GM12878 (cell line): Measurements from ENCODE around the gene CCDC14. TPM values are rescaled to one million over a fixed set of nuclear protein-coding genes. Genes with fewer than 3 reads are reported as not detected.
"Not testable (repeated sequence)": the region's sequence is repeated elsewhere in the genome, so short reads cannot be mapped to it uniquely, and the experiment has no call there.

Source experiments
- ATAC-seq: fragments of 200-7000 bp; cut with Tn5 transposase; 3 replicates; pipeline ENCODE4 v1.9.1; 2020; ENCODE audit warnings: mild to moderate bottlenecking, moderate library complexity
- BruUV-seq: library from RNA; stranded (reverse); fragments of 400-500 nt; replicated peaks from 2 replicates; lab custom pipeline; 2021; lab: Mats Ljungman, UMichigan
- CTCF ChIA-PET: fragments of 300-600 bp; sonication (Branson Sonifier 250); formaldehyde crosslinking; extraction: SDS; loops from one replicate; lab custom pipeline; 2021; ENCODE audit warnings: inconsistent platforms; lab: Yijun Ruan, JAX
- POLR2A ChIA-PET: fragments of 350-600 bp; formaldehyde crosslinking; extraction: SDS; loops from one replicate; lab custom pipeline; 2021; ENCODE audit warnings: inconsistent platforms; lab: Charles Lee
- RAD21 ChIA-PET: fragments of 300-600 bp; sonication (Branson Sonifier 250); formaldehyde crosslinking; loops from one replicate; lab custom pipeline; 2023; ENCODE audit warnings: antibody characterized with exemption; ENCODE audit not compliant: unreplicated experiment; lab: Charles Lee
- SMC1A ChIA-PET: fragments of 300-600 bp; sonication (Branson Sonifier 250); formaldehyde crosslinking; loops from one replicate; lab custom pipeline; 2023; ENCODE audit not compliant: unreplicated experiment, uncharacterized antibody; lab: Charles Lee
- DNase-seq: peaks from one replicate; pipeline ENCODE4 v3.0.0-alpha.2; 2011; ENCODE audit warnings: low read depth, low spot score
- FAIRE-seq: peaks from 3 replicates; lab custom pipeline; 2011; peaks lifted over from hg19 to GRCh38; lab: Jason Lieb, UNC
- H2AFZ ChIP-seq: 2 replicates; pipeline ENCODE4 v1.6.0; 2011; ENCODE audit warnings: low read depth, low read length, control low read depth; ENCODE audit not compliant: control insufficient read depth
- H3K27ac ChIP-seq: 2 replicates; pipeline ENCODE4 v1.5.1; 2011; ENCODE audit warnings: control low read depth; ENCODE audit not compliant: control insufficient read depth, insufficient read depth
- H3K27me3 ChIP-seq, 2 experiments: replicated peaks in 1 of 2; 2 replicates each; pipeline versions ENCODE4 v1.6.0 to v1.6.1; 2011; ENCODE audit warnings: low read length in 1 of 2; ENCODE audit not compliant: control insufficient read depth in 2 of 2, insufficient read depth in 2 of 2
- H3K36me3 ChIP-seq, 2 experiments: 2 replicates each; pipeline ENCODE4 v1.5.1; 2011; ENCODE audit warnings: low read length in 1 of 2; ENCODE audit not compliant: control insufficient read depth in 2 of 2, insufficient read depth in 2 of 2
- H3K4me1 ChIP-seq: 2 replicates; pipeline ENCODE4 v1.6.1; 2011; ENCODE audit warnings: mild to moderate bottlenecking, low read length, moderate library complexity, mixed read lengths; ENCODE audit not compliant: control insufficient read depth, insufficient read depth
- H3K4me2 ChIP-seq: 2 replicates; pipeline ENCODE4 v1.6.0; 2011; ENCODE audit warnings: control low read depth; ENCODE audit not compliant: control insufficient read depth, insufficient read depth
- H3K4me3 ChIP-seq: fragments of 200-600 bp; sonication (generic); 2 replicates; pipeline ENCODE4 v1.5.1; 2016
- H3K79me2 ChIP-seq: 2 replicates; pipeline ENCODE4 v1.6.0; 2011; ENCODE audit warnings: low read length; ENCODE audit not compliant: control insufficient read depth, insufficient read depth
- H3K9ac ChIP-seq: 2 replicates; pipeline ENCODE4 v1.8.0; 2011; ENCODE audit warnings: low read length, control low read depth, mixed read lengths; ENCODE audit not compliant: control insufficient read depth, insufficient read depth
- H3K9me3 ChIP-seq: replicated peaks from 3 replicates; pipeline ENCODE4 v1.5.1; 2011; ENCODE audit warnings: mild to moderate bottlenecking, low read length; ENCODE audit not compliant: control insufficient read depth, insufficient read depth
- H4K20me1 ChIP-seq: 2 replicates; pipeline ENCODE4 v1.6.0; 2011; ENCODE audit not compliant: control insufficient read depth, insufficient read depth
- WGBS: methylation state at CpG from one replicate; pipeline ENCODE4 v1.1.6; 2016; ENCODE audit warnings: low lambda C conversion rate; ENCODE audit not compliant: insufficient replicate concordance, insufficient coverage; ENCODE audit errors: missing lambda C conversion rate; 5-methylcytosine and 5-hydroxymethylcytosine counted together
- in situ Hi-C: fragments of 300-500 bp; cut with MboI; formaldehyde crosslinking; loops from 9 replicates; pipeline ENCODE4 v1.14.3; 2018; ENCODE audit warnings: mixed read lengths
- intact Hi-C: fragments of 100-400 bp; cut with micrococcal nuclease; formaldehyde crosslinking; loops from one replicate; pipeline ENCODE4 v1.14.2; 2022; ENCODE audit not compliant: unreplicated experiment
- polyA plus RNA-seq, 11 experiments: library from polyadenylated mRNA; depleted of rRNA in 4 of 11; unstranded in 6 of 11; stranded (reverse) in 5 of 11; fragments of >200 nt; fragmentation: Nextera tagmentation in 4 of 11; fragmentation: Illumina TruSeq in 1 of 11; extraction: Ambion mirVana in 4 of 11; extraction: Trizol in 1 of 11; gene quantifications; 1 replicate in 1 of 11; 2 replicates in 10 of 11; pipeline versions ENCODE4 v1.2.1 to v1.2.3, GENCODE V29; 2011 to 2016; ENCODE audit warnings: inconsistent platforms in 2 of 11, missing spikeins in 2 of 11, low read depth in 1 of 11
- total RNA-seq, 4 experiments: library from RNA; depleted of rRNA in 3 of 4; stranded (reverse); fragments of >200 nt in 3 of 4; fragmentation: Illumina TruSeq in 1 of 4; extraction: Trizol in 1 of 4; gene quantifications; 2 replicates each; pipeline versions ENCODE4 v1.2.1 to v1.2.3, GENCODE V29; 2013 to 2021

CCDC14 gene
- total and polyA plus RNA-seq, 10 of the 15 experiments (the other 5 are each of a cell fraction or from before 2014, with no cell fraction given), result 15.9 to 104 (median 43.0) TPM

DNA sequence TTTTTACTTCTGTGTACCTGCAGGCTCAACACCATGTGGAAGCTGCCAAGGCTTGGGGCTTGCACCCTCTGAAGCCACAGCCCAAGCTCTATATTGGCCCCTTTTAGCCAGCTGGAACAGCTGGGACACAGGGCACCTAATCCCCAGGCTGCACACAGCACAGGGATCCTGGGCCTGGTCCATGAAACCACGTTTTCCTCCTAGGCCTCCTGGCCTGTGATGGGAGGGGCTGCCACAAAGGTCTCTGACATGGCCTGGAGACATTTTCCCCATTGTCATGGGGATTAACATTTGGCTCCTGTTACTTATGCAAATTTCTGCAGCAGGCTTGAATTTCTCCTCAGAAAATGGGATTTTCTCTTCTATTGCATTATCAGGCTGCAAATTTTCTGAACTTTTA is 70.0 kb downstream of the CCDC14 start:
- CTCF ChIA-PET, H3K4me1 ChIP-seq, H2AFZ ChIP-seq, ATAC-seq, in situ Hi-C loops, H3K27me3 ChIP-seq, H3K79me2 ChIP-seq, H3K36me3 ChIP-seq, SMC1A ChIA-PET, H4K20me1 ChIP-seq, BruUV-seq, H3K4me2 ChIP-seq, intact Hi-C loops, POLR2A ChIA-PET, H3K9me3 ChIP-seq, RAD21 ChIA-PET, H3K27ac ChIP-seq, H3K9ac ChIP-seq, FAIRE-seq, H3K4me3 ChIP-seq, DNase-seq: not testable (repeated sequence)
- WGBS, result 0% methylated on average over 1 of the region's 1 CpG

GRCh38 chr3:123890162-123890561 is 70.9 kb downstream of the CCDC14 start:
- H3K9me3 ChIP-seq, H3K27ac ChIP-seq, DNase-seq, H3K4me1 ChIP-seq, H3K27me3 ChIP-seq, intact Hi-C loops, H3K9ac ChIP-seq, H3K4me2 ChIP-seq, H2AFZ ChIP-seq, POLR2A ChIA-PET, H3K4me3 ChIP-seq, FAIRE-seq, BruUV-seq, RAD21 ChIA-PET, SMC1A ChIA-PET, ATAC-seq, H3K36me3 ChIP-seq, CTCF ChIA-PET, H4K20me1 ChIP-seq, H3K79me2 ChIP-seq, in situ Hi-C loops: not testable (repeated sequence)
- WGBS, result 13% methylated on average over 3 of the region's 3 CpGs
